GM21576 (cell line): ENCODE data around the gene CCDC38.
"Not testable (repeated sequence)": the region's sequence is repeated elsewhere in the genome, so short reads cannot be mapped to it uniquely, and the experiment has no call there.

Experiments used
- ATAC-seq: cut with Tn5 transposase; IDR thresholded peaks from one replicate; pipeline ENCODE4 v1.9.1; 2021; ENCODE audit warnings: mild to moderate bottlenecking, moderate library complexity; ENCODE audit not compliant: unreplicated experiment

CCDC38 gene

DNA sequence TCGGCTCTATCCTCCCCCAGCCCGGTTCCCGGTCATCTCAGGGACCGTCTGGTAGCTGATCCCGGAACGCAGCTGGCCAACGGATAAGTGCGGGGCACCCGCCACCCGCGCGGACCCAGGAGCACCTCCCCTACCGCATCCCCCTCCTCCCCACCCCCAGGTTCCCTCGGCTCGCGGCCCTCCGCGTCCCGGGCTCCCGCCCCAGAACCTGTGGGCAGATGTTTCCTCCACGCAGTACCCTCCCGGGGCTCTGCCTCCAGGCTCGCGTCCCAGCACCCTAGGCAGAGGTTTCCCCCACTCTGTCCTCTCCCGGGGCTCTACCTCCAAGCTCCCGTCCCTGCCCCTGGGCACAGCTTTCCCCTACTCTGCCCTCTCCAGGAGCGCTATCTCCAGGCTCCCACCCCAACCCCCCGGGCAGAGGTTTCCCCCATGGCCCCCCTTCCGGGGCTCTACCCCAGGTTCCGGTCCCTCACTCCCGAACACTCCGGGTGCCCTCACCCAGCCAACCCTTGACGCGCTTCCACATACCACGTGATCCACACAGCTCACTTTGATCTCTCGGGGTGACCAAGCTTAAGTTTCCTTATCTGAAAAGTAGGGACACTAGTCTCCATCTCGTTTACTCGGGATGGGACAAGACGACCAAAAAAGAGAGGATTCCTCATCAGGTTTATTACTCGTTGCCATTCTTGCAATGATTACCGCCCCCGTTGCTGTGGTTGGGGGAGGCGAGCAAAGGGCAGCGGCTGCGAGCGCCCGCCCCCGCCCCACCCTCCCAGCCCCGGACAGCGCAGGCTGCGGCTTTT, at the start of gene CCDC38:
CCDC38 (minus strand) TSS at position 91 of the 806 bp plus-strand sequence. CDS start 6,105 bp downstream, outside the sequence.
- ATAC-seq: peak; percentile 97

DNA sequence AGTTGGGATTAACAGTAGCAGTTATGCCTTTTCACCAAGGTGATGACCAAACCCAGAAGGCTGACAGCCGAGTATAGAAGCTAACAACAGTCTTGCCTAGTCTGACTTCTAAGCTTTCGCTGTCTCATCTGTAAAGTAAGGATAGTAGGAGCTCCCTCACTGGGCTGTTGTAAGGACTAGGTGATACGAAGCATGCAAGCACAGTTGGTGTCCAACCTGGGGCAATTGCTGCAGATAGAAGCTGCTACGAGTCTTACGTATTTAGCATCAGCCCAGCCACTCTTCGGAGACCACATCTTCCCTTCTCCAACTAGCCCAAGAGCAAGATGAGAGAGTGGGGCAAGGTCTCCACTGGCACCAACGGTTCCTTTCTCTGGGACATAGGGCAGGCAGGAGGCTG, 47.7 kb upstream of the CCDC38 start:
- no peak for ATAC-seq

DNA sequence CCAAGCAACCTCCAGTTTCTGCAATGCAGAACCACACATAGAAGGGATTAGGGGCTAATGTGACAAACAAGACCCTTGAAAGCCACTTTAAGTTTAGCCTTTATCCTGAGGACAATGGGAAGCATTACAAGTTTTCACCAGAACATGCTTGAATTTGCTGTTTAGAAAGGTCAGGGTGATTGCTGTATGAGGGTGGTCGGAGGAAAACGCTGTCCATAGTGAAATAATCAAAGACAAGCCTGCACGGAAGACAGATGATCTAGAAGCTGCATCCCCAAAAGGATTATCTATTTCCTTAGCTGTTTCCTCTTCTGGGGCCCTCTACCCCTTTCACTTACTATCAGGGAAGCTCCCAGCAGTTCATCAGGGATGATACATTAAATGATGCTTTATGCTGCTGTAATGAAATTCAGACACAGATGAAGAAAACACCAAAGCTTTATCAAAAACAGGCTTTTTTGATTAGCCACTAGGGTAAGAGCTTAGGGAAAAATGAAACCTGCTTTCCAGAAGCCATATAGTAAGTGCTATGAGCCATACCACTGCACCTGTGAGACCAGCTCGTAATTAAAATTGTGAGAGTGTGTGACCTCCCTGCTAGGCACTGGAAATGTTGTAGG, 47.2 kb upstream of the CCDC38 start:
- no peak for ATAC-seq

DNA sequence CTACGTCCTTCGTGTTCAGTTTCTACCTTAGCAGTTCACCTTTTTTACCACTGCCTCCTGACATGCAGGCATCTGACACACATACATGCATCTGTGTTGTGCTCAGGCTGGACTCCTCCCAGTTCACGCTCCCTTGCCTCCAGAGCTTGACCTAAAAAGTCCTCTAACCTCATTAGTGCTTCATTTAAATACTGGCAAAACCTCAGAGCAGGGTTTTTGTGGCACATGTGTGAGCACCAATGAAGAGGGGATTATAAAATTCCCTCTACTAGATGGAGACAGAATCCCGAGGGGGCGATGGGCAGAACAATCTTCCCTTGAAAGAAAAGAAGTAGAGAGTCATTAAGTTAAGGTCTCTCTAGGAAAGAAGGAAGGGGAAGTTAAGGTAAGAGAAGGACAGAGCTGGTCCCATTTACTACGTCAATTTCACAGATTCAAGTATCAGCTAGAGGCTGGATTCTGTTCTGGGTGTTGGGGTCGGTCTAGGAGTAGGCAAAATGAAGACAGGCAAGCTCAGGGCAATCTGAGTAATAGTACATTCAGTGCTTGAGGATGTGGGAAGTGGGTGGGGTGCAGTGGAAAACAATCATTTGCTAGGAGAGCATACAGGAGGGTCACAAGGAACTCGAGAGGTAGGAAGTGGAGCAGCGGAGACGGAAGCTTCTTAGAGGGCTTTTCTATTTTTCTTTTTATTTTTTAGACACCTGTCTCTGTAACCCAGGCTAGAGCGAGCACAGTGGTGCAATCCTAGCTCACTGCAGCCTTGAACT, 46.3 kb upstream of the CCDC38 start:
- no peak for ATAC-seq

DNA sequence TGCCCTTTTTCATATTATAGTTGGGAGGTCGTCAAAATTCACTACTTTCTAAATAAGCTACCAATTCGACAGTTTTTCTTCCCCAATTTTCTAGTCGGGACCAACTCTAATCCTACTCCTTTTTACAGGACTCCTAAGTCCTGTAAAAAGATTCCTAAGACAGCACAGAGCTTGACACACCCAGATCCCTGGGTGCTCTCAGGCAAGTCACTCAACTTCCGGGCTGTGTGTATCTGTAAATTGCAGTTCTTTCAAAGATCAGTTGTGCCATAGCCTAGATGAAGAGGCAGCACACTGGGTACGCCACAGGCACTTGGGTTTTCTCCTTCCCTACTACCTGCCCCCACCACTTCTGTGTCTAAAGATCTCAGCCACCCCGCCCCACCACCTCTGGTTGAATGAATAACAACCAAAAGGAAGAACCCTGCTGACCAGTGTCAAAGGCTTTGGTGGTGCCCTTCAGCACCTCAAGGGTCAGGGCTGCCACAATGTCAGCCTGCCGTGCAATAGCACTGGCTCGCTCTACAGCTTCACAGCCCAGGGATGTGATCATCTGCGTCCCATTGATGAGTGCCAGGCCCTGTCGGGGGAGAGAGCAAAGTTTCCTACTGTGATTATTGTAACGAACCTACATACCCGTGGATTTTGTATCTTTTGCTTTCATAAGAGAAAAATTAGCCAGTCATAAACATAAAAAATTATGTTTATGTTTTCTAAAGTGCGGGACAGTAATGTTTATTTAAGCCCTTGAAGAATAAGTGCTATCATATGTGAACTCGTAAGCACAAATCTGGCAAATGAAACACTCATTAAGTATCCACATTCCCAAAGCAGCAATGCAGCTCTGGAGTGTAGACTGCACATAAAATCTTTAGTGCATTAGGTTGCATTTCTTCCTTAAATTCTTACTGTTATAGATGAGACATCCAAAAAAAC, 44.5 kb upstream of the CCDC38 start:
- no peak for ATAC-seq

DNA sequence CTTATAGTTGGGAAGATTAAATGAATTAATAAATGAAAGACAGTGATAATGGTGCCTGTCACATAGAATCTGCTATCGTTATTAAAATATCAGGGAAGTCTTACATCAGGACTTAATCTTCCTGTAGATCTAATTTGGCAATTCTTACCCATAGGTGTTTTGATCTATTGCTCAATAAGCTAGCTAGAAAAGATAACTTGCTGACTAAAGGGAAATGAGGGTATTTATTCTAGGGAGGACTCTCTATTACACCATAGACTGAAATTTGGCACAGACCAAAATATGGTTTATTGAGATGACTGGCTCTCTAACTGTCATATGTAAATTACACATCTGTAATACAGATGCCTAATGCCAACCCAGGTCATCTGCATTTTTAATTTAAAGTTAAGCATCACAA, 42.3 kb upstream of the CCDC38 start:
- no peak for ATAC-seq

DNA sequence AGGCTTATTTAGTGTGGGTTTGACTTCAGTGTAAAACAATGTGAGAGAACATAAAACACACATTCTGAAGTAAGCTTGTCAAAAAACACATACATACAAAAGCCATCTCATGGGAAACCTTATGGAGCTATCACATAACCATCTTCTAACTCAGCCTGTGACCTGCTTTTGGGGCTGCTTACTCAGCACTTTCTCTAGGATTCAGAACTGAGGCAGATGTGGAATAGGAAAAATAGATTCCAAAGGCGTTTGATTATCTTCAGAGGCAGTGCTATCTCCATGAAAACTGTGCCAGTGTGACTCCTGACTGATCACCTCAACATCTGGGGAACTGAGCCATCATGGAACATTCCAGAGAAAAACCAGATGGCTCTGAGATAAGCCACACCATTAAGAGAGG, 40.2 kb upstream of the CCDC38 start:
- no peak for ATAC-seq

DNA sequence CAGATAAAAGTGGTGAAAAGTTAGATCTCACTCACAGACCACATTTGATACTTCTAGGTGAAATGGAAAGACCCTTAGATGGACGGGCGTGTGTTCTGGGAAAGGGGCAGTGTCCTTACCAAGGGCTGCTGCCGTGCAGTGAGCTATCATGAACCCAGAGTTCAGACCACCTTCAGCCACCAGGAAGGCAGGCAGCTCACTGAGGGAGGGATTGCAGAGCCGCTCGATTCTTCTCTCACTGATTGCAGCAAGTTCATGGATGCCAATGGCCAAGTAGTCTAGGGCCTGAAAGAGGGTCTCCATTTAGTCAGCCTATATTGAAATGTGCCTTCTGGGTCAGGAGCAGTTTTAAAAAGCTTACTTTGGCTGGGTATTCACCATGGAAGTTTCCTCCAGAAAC, 38.0 kb upstream of the CCDC38 start:
- no peak for ATAC-seq

DNA sequence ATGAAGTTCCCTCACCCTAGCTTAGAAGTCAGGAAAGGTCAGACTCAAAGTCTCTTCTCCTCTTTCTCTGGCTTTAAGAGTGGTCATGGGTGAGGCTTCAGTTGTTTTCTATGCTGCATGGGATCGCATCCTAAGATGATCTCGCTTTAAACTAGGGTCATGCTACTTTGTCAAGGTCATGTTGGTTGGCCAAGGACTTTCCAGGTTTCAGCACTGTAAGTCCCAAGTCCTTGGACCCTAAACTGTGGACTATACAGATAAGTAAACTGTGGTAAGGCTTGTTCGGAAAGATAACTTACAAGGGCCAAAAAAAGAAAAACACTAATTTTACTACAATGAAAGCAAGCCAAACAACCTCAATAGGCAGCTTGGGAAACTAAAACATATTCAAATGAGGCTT, 36.4 kb upstream of the CCDC38 start:
- ATAC-seq: no peak

DNA sequence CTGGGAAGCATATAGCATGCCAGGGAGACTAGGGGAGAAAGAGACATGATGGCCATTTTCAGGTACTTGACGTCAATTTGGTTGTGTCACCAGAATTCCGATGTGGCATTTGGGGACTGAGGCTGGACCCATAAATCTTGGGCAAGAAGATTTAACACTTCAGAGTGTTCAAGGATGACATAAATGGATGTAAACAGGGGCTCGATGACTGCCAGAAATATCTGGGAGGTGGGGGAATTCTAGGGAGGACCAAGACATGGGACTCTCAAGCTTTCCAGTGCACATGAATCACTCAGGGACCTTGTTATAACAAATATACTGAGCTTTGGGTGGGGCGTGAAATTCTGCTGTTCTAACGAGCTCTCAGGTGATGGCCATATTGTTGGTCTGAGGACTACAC, 35.9 kb upstream of the CCDC38 start:
- ATAC-seq: no peak

DNA sequence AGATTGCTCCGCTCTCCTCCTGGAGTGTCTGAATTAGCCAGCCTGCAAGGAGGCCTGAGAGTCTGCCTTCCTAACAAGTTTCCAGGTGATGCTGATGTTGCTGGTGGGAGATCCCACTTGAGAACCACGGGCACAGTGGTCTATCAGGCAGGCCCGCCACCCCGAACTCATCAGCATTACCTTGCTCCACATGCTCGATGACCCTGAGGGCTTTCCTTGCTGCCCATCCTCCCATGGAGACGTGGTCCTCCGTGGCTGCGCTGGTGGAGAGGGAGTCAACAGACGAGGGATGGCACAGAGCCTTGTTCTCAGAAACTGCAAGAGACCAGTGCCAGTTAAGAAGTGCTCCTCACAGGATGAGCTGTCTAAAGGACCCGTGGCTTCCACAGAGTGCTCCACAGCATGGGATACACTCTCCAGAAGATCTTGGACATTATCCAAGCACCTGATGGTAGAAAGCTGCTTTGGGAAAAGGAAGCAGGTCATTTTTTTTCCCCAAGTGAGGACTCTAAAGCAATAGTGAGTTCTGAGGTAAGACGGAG, 35.4 kb upstream of the CCDC38 start:
- no peak for ATAC-seq

DNA sequence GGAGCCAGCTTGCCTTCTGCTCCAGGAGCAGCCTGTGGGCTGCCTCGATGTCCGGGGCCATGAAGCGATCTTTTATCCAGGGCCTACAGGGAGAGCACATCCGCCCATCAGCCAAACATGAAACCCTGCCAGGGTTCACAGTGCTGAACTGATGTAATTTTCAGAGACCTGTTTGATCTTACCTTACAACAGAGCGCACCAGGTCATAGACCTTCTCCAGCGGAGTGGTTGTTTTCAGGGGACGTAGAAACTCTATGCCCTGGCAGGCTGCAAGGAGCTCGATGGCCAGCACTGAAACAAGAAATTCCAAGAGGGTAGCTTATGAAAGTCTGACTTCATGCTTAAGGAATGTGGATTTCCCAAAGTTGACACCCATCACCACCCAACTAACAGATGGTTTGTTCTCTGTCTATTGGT, 34.0 kb upstream of the CCDC38 start:
- ATAC-seq: no peak

DNA sequence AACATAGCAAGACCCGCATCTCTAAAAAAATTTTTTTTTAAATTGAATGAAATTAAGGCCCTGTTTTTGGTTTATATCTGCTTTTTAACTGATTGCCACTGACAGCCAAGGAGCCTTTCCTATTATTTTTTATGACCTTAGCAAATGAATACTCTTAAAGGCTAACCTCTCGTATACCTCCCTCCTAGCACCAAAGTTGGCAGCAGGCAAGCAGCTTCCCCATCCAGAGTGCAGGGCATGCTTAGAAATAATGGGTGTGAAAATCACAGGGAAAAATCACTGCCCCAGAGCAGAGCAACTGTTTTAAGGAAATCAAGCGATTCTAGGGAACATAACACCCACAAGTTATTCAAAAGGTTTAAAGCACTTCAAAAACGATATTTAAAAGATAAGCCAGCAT, 33.1 kb upstream of the CCDC38 start:
- no peak for ATAC-seq

DNA sequence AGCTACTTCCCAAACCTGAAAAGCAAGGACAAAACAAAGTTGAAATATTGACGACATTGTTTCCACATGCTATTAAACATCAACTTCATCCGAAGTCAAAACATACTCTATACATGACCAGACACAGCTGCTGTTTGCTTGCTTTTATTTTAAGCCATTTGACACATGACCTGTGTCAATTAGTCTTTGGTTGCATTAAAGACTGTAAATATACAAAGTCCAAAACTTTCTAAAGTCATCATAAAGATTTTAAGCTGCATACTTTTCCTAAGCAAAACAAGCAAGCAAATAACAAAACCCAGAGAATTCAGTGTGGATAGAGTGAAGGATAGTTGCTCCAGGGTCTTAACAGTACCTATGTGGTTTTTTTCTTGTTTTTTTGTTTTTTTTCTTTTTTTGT, 31.9 kb upstream of the CCDC38 start:
- no peak for ATAC-seq

DNA sequence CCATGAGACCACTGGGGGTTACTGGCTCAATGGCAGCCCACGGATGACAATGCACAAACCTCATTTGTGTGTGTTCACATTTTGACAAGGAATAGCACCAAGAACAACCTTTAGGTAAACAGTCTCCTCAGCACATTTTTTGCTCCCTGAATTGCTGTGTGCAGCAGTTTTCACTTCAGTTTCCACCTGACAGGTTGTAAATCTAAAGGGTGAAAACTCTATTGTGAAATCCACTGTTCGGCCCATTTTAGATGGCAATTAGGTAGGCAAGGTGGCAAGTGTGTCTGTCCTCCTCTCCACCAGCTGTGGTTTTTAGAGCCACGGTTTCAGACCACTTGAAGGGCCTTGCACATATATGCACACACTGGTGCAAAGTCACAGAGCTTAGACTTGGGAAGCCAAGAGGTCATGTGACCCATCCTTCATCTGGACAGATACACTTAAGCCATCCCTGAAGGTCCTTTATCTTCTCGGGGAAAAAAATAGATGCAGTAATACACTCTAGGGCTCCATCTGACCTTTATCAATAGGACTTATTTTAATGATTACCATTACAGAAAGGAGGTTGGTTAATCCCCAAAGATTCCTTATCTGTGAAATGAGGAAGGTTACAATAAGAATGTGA, 30.5 kb upstream of the CCDC38 start:
- no peak for ATAC-seq

DNA sequence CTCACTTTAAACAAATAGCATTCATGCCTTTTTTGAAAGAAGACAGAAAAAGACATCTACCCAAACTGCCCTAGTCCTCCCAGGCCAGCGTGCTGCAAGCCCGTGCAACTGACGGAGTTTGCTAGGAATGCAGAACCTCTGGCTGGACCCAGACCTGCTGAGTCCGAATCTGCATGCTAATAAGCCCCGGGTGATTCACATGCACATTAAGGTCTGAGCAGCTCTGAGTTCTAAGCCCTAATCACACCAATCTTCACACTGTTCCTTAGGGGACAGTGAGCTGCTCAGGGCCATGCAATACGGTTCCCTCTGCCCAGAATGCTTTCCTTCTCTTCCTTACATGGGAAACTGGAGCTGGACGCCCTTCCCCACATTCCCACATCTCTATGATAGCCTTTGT, 28.5 kb upstream of the CCDC38 start:
- ATAC-seq: no peak

DNA sequence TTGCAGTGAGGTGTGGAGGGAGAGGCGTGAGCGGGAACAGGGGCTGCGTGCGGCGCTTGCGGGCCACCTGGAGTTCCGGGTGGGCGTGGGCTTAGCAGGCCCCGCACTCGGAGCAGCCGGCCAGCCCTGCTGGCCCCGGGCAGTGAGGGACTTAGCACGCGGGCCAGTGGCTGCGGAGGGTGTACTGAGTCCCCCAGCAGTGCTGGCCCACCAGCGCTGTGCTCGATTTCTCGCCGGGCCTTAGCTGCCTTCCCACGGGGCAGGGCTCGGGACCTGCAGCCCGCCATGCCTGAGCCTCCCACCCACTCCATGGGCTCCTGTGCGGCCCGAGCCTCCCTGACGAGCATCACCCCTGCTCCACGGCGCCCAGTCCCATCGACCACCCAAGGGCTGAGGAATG, 26.7 kb upstream of the CCDC38 start:
- ATAC-seq: not testable (repeated sequence)

DNA sequence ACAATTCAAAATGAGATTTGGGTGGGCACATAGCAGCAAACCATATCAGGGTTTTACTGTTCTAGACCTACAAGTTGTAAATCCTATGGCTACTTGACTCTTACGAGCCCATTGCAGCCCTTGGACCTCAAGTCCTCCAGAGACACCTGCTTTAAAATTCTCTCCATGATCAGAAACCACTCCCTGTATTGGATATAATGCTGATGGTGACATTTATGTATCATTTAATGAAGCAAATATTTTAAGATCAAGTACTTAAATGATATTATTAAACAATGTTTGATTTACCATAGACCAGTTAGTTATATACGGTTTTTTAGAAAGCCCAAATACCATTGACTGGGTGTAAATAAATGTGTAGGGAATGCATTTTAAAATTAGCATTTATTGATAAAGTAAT, 24.9 kb upstream of the CCDC38 start:
- no peak for ATAC-seq

DNA sequence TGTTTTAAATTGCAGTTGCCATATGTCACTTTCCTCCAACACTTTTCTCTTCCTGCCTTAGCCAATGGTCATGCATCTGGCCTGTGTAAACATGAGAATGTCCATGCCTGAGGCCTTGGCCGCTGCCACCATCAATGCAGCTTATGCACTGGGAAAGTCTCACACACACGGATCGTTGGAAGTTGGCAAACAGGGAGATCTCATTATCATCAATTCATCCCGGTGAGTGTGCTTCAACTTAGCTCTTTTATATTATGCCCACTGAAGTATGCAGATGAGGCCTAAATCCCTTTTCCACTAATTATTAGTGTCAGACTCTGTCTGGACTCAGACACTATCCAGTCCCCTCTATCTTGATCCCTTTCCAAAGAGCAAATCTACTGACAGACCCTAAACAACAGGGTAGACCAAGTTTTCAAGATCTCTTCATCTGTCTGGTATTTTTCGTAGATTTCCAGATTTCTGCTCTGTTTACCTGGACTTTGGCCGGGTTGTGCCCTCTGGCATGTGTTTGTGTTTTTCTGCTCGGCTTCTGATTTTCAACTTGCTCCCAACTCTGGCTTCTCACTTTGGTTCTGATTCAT, 24.0 kb upstream of the CCDC38 start:
- no peak for ATAC-seq

DNA sequence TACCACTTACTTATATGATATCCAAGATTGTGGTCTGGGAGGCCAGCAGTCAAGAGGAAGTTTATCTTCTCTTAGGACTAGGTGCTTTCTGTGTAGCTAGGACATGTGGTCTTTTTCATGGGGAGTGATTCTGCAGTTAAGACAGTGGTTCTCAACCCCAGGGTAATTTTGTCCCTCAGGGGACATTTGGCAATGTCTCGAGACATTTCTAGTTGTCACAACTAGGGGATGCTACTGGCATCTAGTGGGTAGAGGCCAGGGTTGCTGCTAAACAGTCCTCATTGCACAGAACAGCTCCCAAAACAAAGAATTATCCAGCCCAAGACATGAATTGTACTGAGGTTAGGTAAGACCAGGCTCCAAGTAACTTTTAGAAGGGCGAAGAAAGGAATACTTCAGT, 20.7 kb upstream of the CCDC38 start:
- ATAC-seq: no peak
